ENCODE data around the gene PAH. TPM values are rescaled to one million over a fixed set of nuclear protein-coding genes. Genes with fewer than 3 reads are reported as not detected.

Gene PAH
- total and polyA plus RNA-seq, 2 of the 8 experiments (the other 6 are each of a cell fraction or from before 2014, with no cell fraction given): 3.9 to 9.0 TPM

GRCh38 chr12:102917026-102917787, at the start of gene PAH (continued):
- TF ChIP-seq JUND (IDR thresholded peaks at IDR 0.05; ENCODE audit: low read length) (no peak), E2F6 (IDR thresholded peaks at IDR 0.05) (peak; percentile 75), RNF2 (IDR thresholded peaks at IDR 0.05; ENCODE audit: borderline replicate concordance, low read depth, low read length, missing control alignments, poor library complexity, severe bottlenecking) (no peak), KDM1A (IDR thresholded peaks at IDR 0.05; ENCODE audit: borderline replicate concordance, low read length) (no peak), SIRT6 (IDR thresholded peaks at IDR 0.05; ENCODE audit: low read length) (no peak), POLR2AphosphoS5 (IDR thresholded peaks at IDR 0.05; ENCODE audit: low read depth, low read length) (peak; percentile 33; the same call in 1 of the 2 replicates), TAF7 (optimal IDR thresholded peaks at IDR 0.05; ENCODE audit: borderline replicate concordance, low read depth, low read length) (no peak), BCL11A (IDR thresholded peaks at IDR 0.05; ENCODE audit: low read depth in 2 of 2, low read length in 2 of 2) (no peak), ASH2L (IDR thresholded peaks at IDR 0.05; ENCODE audit: low read length) (peak; percentile 84), KDM4A (IDR thresholded peaks at IDR 0.05; ENCODE audit: low read depth, low read length, severe bottlenecking) (no peak), SIX5 (IDR thresholded peaks at IDR 0.05; ENCODE audit: low read depth, low read length) (no peak), EZH2 (IDR thresholded peaks at IDR 0.05; ENCODE audit: low read depth, low read length, severe bottlenecking) (no peak), JUN (IDR thresholded peaks at IDR 0.05; ENCODE audit: low read depth, low read length) (no peak), ATF2 (IDR thresholded peaks at IDR 0.05; ENCODE audit: low read length) (no peak), CBX5 (IDR thresholded peaks at IDR 0.05; ENCODE audit: low read depth, low read length) (no peak), TBP (IDR thresholded peaks at IDR 0.05; ENCODE audit: low read depth, low read length) (peak; percentile 8; the same call in 1 of the 2 replicates), NRF1 (IDR thresholded peaks at IDR 0.05; ENCODE audit: low read depth, low read length) (no peak), NANOG (IDR thresholded peaks at IDR 0.05; ENCODE audit: insufficient read depth, low read depth, low read length, poor library complexity, severe bottlenecking) (no peak), RAD21 (IDR thresholded peaks at IDR 0.05 in 1 of 2, conservative IDR thresholded peaks at IDR 0.05 in 1 of 2; ENCODE audit: low read depth in 2 of 2, low read length in 2 of 2) (peak; percentile 2 to 25; a peak in 2 of 4 replicates), RFX5 (IDR thresholded peaks at IDR 0.05; ENCODE audit: borderline replicate concordance, low read depth, low read length) (no peak), FOSL1 (IDR thresholded peaks at IDR 0.05; ENCODE audit: insufficient read depth, low read depth, low read length) (no peak)

All from H1 (cell line).